HG02943 (cell line): Measurements from ENCODE around the gene AP2M1.

Experiments
- ATAC-seq: cut with Tn5 transposase; IDR thresholded peaks from one replicate; pipeline ENCODE4 v1.9.1; 2021; ENCODE audit warnings: mild to moderate bottlenecking, low read depth, moderate library complexity; ENCODE audit not compliant: unreplicated experiment

Gene AP2M1

GRCh38 chr3:184177767-184178306, 3.2 kb downstream of the AP2M1 start:
- no peak for ATAC-seq

DNA sequence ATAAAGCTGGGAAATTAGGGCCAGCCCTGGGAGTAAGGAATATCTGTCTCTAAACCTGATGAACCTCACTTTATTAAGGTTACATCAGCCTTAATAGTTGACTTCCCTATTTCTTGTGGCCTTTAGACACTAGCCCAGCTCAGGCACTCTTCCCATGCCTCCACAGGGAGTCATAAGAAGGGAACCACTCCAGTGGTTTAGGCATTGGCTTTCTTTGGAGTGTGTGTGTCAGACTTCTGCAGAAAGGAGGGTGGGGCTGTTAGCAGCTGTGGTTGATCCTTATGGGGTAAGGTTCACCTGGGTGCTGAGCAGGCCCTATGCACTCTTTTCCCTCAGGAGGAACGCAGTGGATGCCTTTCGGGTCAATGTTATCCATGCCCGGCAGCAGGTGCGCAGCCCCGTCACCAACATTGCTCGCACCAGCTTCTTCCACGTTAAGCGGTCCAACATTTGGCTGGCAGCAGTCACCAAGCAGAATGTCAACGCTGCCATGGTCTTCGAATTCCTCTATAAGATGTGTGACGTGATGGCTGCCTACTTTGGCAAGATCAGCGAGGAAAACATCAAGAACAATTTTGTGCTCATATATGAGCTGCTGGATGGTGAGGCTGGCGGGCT, 4.0 kb downstream of the AP2M1 start:
- ATAC-seq, result no peak

GRCh38 chr3:184180165-184180564, 5.5 kb downstream of the AP2M1 start:
- no peak for ATAC-seq

GRCh38 chr3:184181596-184181995, 6.9 kb downstream of the AP2M1 start:
- no peak for ATAC-seq

DNA sequence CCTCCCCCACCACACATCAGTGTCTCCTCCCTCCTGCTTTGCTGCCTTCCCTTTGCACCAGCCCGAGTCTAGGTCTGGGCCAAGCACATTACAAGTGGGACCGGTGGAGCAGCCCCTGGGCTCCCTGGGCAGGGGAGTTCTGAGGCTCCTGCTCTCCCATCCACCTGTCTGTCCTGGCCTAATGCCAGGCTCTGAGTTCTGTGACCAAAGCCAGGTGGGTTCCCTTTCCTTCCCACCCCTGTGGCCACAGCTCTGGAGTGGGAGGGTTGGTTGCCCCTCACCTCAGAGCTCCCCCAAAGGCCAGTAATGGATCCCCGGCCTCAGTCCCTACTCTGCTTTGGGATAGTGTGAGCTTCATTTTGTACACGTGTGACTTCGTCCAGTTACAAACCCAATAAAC, 9.0 kb downstream of the AP2M1 start:
- no peak for ATAC-seq

DNA sequence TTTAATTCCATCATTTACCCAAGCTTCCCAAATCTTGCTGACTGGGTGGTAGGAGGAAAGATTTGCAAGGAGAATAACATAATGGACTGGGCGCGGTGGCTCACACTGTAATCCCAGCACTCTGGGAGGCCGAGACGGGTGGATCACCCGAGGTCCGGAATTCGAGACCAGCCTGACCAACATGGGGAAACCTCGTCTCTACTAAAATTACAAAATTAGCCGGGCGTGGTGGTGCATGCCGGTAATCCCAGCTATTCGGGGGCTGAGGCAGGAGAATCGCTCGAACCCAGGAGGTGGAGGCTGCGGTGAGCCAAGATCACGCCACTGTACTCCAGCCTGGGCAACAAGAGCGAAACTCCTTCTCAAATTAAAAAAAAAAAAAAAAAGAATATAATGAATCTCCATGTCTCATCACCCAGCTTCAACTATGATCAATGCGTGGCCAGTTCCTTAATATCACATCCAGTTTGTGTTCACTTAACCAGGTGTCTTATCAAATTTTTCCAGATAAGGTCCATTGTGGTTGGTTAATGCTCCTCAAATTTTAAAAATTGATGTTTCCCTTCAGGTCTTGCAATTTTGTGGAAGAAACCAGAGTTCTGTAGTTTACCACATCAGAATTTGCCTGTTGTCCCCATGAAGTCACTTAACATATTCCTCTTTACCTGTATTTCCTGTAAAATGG, 10.0 kb downstream of the AP2M1 start:
- no peak for ATAC-seq

- peak; percentile 84 for ATAC-seq
Measured at GRCh38 chr3:184185461-184186183, 11.0 kb downstream of the AP2M1 start.

GRCh38 chr3:184186184-184186901, 11.7 kb downstream of the AP2M1 start, which contains the start of gene ABCF3:
ABCF3 (plus strand) TSS chr3:184186199; CDS start chr3:184186208, 9 bp downstream.
- ATAC-seq, result peak; percentile 27

DNA sequence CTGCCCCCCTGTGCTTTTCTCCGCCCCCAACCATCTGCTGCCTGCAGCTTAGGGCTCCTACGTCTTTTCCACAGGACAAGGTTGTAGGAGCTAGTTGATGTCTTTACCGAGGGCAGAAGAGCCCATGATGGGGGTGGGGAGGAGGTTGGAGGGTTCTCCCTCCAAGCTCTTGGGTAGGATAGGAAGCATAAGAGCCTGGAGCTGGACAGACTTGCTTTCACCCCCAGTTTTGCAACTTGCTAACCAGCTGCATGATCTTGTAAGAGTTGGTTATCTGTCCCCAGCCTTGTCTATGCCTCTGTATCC, 12.2 kb downstream of the AP2M1 start:
- ATAC-seq, result no peak

DNA sequence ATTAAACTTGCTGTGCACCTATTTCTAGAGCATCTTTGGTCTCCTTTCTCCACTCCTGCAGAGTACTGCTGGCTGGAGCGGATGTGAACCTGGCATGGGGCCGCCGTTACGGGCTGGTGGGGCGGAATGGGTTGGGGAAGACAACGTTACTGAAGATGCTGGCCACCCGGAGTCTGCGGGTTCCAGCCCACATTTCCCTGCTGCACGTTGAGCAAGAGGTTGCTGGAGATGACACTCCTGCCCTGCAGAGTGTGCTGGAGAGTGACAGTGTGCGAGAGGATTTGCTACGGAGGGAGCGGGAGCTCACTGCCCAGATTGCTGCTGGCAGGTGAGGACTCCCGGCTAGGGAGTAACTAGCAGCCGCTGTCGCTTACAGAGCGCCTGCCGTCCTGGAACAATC, 13.4 kb downstream of the AP2M1 start:
- ATAC-seq, result no peak

DNA sequence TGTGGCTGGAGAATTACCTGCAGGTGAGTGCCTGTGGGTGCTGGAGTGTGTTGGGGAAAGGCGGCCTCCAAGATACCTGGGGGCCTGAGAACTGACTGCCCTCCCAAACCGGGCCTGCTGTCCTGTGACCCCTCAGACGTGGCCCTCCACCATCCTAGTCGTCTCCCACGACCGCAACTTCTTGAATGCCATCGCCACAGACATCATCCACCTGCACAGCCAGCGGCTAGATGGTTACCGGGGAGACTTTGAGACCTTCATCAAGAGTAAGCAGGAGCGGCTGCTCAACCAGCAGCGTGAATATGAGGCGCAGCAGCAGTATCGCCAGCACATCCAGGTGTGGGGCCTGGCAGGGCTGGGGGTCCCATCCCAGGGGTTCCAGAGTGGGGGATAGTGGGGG, 14.8 kb downstream of the AP2M1 start:
- no peak for ATAC-seq

DNA sequence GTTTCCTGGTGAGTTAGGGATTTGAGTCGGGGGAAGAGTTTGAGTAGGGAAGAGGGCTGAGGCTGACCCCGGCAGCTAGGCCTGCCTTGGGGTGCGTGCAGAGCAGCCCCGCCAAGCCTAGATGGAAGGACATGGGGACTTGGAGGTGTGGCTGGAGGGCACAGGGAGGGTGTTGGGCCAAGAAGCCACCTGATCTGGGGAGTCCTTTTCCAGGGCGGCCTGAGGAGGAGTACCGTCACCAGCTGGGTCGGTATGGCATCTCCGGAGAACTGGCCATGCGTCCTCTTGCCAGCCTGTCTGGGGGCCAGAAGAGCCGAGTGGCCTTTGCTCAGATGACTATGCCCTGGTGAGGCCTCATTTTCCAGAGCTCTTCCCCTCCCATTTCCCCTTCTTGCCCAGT, 18.2 kb downstream of the AP2M1 start:
- no peak for ATAC-seq

DNA sequence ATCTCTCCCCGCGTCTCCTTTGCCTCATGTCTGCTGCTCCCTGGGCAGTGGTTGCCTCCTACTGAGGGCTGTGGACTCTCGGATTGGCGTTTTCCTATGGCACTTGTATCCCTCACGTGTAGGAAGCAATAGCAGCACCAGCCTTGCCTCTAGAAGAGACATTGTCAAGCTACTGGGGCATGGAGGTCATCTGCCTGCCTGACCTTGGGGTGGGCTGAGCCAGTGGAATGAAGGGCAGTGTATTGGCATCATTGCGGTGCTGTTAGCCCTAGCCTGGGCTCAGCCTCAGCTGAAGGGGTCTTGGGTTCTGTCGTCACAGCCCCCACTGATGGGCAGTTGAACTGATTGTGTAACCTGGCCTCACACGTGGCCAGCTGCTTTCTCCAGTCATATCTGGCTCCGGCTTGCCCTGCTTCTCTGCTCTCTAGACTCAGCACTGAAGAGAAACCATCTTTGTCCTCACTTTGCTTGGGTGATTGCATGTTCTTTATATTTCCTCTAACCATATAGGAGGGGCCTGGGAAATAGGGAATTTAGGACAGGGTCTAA, 19.4 kb downstream of the AP2M1 start:
- no peak for ATAC-seq

DNA sequence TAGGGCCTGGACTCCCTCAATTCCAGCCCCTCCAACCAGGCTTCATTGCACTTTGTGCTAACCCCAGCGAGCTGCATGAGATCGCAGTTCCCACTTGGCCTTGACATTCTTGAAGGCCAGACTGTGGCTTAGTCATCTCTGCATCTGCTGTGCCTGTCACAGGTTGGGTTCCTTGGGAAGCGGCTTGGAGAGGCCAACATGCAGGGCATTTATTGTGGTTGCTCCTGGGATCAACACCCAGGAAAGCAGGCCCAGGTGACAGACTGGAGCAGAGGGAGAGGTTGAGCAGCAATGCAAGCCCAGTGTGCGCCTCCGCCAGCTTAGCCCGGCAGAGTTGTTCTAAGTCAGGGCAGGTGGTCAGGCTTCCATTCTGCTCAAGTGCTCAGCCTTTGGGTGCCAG, 21.9 kb downstream of the AP2M1 start:
- ATAC-seq, result no peak

- ATAC-seq, result no peak
Measured at GRCh38 chr3:184198509-184198908, 23.9 kb downstream of the AP2M1 start.

- no peak for ATAC-seq
Measured at GRCh38 chr3:184200825-184201224, 26.2 kb downstream of the AP2M1 start.

- ATAC-seq, result no peak
Measured at GRCh38 chr3:184203526-184203925, 28.9 kb downstream of the AP2M1 start.

- ATAC-seq, result no peak
Measured at GRCh38 chr3:184209146-184209923, 34.7 kb downstream of the AP2M1 start.

DNA sequence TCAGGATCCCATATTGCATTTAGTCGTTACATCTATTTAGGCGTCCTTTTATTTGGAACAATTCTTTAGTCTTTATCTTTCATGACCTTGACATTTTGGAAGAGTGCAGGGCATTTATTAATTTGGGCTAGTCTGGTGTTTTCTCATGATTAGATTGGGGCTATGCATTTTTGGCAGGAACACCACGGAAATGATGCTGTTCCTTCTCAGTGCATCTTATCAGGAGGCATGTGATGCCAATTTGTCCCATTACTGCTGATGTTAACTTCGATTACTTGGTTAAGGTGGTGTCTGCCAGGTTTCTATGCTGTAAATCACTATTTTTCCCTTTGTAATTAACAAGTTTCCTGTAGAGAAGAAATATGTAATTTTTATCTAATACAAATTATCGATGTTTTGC, 36.6 kb downstream of the AP2M1 start:
- no peak for ATAC-seq

GRCh38 chr3:184211718-184212117, 37.1 kb downstream of the AP2M1 start:
- ATAC-seq, result no peak
